Glutamatergic neuron (in vitro differentiated cells): ENCODE measurements around the gene HP1BP3. TPM values are rescaled to one million over a fixed set of nuclear protein-coding genes. Genes with fewer than 3 reads are reported as not detected.

ENCODE experiments used
- DNase-seq: peaks from one replicate; pipeline ENCODE4 v3.0.0; 2022
- H3K27ac Mint-ChIP-seq: one replicate; pipeline ENCODE4 v1.8.0; 2020; ENCODE audit warnings: mild to moderate bottlenecking, mixed read lengths, inconsistent platforms; ENCODE audit not compliant: unreplicated experiment
- H3K27me3 Mint-ChIP-seq: one replicate; pipeline ENCODE4 v1.8.0; 2020; ENCODE audit warnings: mild to moderate bottlenecking, moderate library complexity, mixed read lengths, inconsistent platforms; ENCODE audit not compliant: unreplicated experiment
- H3K36me3 Mint-ChIP-seq: one replicate; pipeline ENCODE4 v1.8.0; 2020; ENCODE audit warnings: mild to moderate bottlenecking, mixed read lengths, inconsistent platforms; ENCODE audit not compliant: unreplicated experiment
- H3K4me1 Mint-ChIP-seq: one replicate; pipeline ENCODE4 v1.8.0; 2020; ENCODE audit warnings: mild to moderate bottlenecking, low read depth, mixed read lengths, inconsistent platforms; ENCODE audit not compliant: unreplicated experiment
- H3K4me3 Mint-ChIP-seq: one replicate; pipeline ENCODE4 v1.8.0; 2020; ENCODE audit warnings: mild to moderate bottlenecking, mixed read lengths, inconsistent platforms; ENCODE audit not compliant: unreplicated experiment
- H3K9me3 Mint-ChIP-seq: one replicate; pipeline ENCODE4 v1.8.0; 2020; ENCODE audit warnings: mild to moderate bottlenecking, moderate library complexity, mixed read lengths, inconsistent platforms; ENCODE audit not compliant: unreplicated experiment
- CTCF ChIP-seq: fragments of 200-600 bp; sonication (generic); IDR thresholded peaks from one replicate; pipeline ENCODE4 v1.5.0; 2021; ENCODE audit not compliant: partially characterized antibody, unreplicated experiment
- total RNA-seq: library from RNA; stranded (reverse); fragmentation: NEBNext Ultra II Directional; extraction: Animal tissue kit (Norgen Biotek cat#: 25700); gene quantifications from one replicate; pipeline ENCODE4 v1.2.1, GENCODE V29; 2021; ENCODE audit not compliant: unreplicated experiment

Gene HP1BP3
- total RNA-seq, 1 donor from 2014 or later: 192 TPM

GRCh38 chr1:20699558-20699957 is 87.5 kb downstream of the HP1BP3 start:
- Mint-ChIP-seq H3K27ac (peak overlapping the region; percentile 59), H3K27me3 (peaks cover 20% of the 10 kb centered on the region)
- no peak for TF ChIP-seq CTCF

GRCh38 chr1:20698195-20698910 is 88.8 kb downstream of the HP1BP3 start:
- no peak for TF ChIP-seq CTCF
- H3K4me3 Mint-ChIP-seq: no peak overlapping the region
- peak overlapping the region; percentile 48 for H3K27ac Mint-ChIP-seq

More at GRCh38 chr1:20699558-20699957, 87.5 kb downstream of the HP1BP3 start:
- DNase-seq: no peak
- Mint-ChIP-seq H3K9me3 (peaks cover 17% of the 10 kb centered on the region), H3K4me1 (peaks cover 22% of the 10 kb centered on the region), H3K4me3 (peak overlapping the region; percentile 58), H3K36me3 (no peaks in the 10 kb centered on the region)

GRCh38 chr1:20697563-20697962 is 89.5 kb downstream of the HP1BP3 start:
- peaks cover 6% of the 10 kb centered on the region for H3K9me3 Mint-ChIP-seq
- peak overlapping the region; percentile 42 for H3K4me3 Mint-ChIP-seq
- no peak for DNase-seq
- H3K27me3 Mint-ChIP-seq: peaks cover 7% of the 10 kb centered on the region
- no peak overlapping the region for H3K27ac Mint-ChIP-seq
- H3K4me1 Mint-ChIP-seq: peaks cover 11% of the 10 kb centered on the region
- no peak for TF ChIP-seq CTCF
- H3K36me3 Mint-ChIP-seq: no peaks in the 10 kb centered on the region

More at GRCh38 chr1:20698195-20698910, 88.8 kb downstream of the HP1BP3 start:
- no peaks in the 10 kb centered on the region for H3K36me3 Mint-ChIP-seq
- no peak for DNase-seq
- peaks cover 16% of the 10 kb centered on the region for H3K4me1 Mint-ChIP-seq
- H3K27me3 Mint-ChIP-seq: peaks cover 11% of the 10 kb centered on the region
- H3K9me3 Mint-ChIP-seq: peaks cover 10% of the 10 kb centered on the region

- no peaks in the 10 kb centered on the region for H3K36me3 Mint-ChIP-seq
- peaks cover 5% of the 10 kb centered on the region for H3K9me3 Mint-ChIP-seq
- peak overlapping the region; percentile 93 for H3K27ac Mint-ChIP-seq
- peak overlapping the region; percentile 83 for H3K4me3 Mint-ChIP-seq
- H3K27me3 Mint-ChIP-seq: peaks cover 9% of the 10 kb centered on the region
- peak; percentile 92 for DNase-seq
- peaks cover 11% of the 10 kb centered on the region for H3K4me1 Mint-ChIP-seq
- peak; percentile 99 for TF ChIP-seq CTCF
Measured at GRCh38 chr1:20696397-20697333, 90.4 kb downstream of the HP1BP3 start.
